IMR-90 (cell line): ENCODE results near the gene TAGLN2. TPM values are rescaled to one million over a fixed set of nuclear protein-coding genes. Genes with fewer than 3 reads are reported as not detected.

ENCODE experiments used
- ATAC-seq: fragments of 200-7000 bp; cut with Tn5 transposase; 2 replicates; pipeline ENCODE4 v1.9.1; 2020; ENCODE audit warnings: low read depth, mild to moderate bottlenecking, moderate library complexity
- BruUV-seq: library from RNA; stranded (reverse); fragments of 400-500 nt; replicated peaks from 2 replicates; lab custom pipeline; 2021; lab: Mats Ljungman, UMichigan
- CTCF ChIA-PET: fragments of 300-600 bp; formaldehyde crosslinking; extraction: SDS; loops from one replicate; lab custom pipeline; 2021; ENCODE audit warnings: antibody characterized with exemption; lab: Yijun Ruan, JAX
- POLR2A ChIA-PET: fragments of 300-600 bp; sonication (Branson Sonifier 250); formaldehyde crosslinking; loops from one replicate; lab custom pipeline; 2022; ENCODE audit warnings: antibody characterized with exemption; ENCODE audit not compliant: unreplicated experiment; lab: Charles Lee
- DNase-seq: peaks from one replicate; pipeline ENCODE4 v3.0.0; 2013
- H2AFZ ChIP-seq: replicated peaks from 2 replicates; pipeline ENCODE3; 2013; ENCODE audit warnings: low read length, mild to moderate bottlenecking; ENCODE audit not compliant: poor library complexity
- H2AK5ac ChIP-seq: 2 replicates; pipeline ENCODE4 v1.6.1; 2013; ENCODE audit warnings: low read depth, low read length, inconsistent platforms
- H2AK9ac ChIP-seq: replicated peaks from 2 replicates; pipeline ENCODE3; 2013; ENCODE audit warnings: mild to moderate bottlenecking, low read depth, low read length, moderate library complexity; ENCODE audit not compliant: poor library complexity
- H2BK120ac ChIP-seq: 2 replicates; pipeline ENCODE4 v1.6.1; 2013; ENCODE audit warnings: low read depth, low read length, inconsistent platforms
- H2BK15ac ChIP-seq: 3 replicates; pipeline ENCODE4 v1.6.1; 2013; ENCODE audit warnings: low read depth, low read length, inconsistent platforms
- H2BK20ac ChIP-seq: 2 replicates; pipeline ENCODE4 v1.6.1; 2013; ENCODE audit warnings: low read depth, mild to moderate bottlenecking, inconsistent platforms, low read length, moderate library complexity
- H2BK5ac ChIP-seq: 2 replicates; pipeline ENCODE4 v1.6.1; 2013; ENCODE audit warnings: mild to moderate bottlenecking, low read depth, low read length, inconsistent platforms; ENCODE audit not compliant: poor library complexity, severe bottlenecking
- H3K14ac ChIP-seq: replicated peaks from 2 replicates; pipeline ENCODE4 v1.6.1; 2013; ENCODE audit warnings: low read depth, low read length, inconsistent platforms
- H3K18ac ChIP-seq: 2 replicates; pipeline ENCODE4 v1.6.1; 2013; ENCODE audit warnings: low read depth, low read length, control low read depth
- H3K23ac ChIP-seq: 2 replicates; pipeline ENCODE4 v1.6.1; 2013; ENCODE audit warnings: low read depth, low read length, inconsistent platforms
- H3K27ac ChIP-seq: 2 replicates; pipeline ENCODE4 v1.5.1; 2013; ENCODE audit warnings: mild to moderate bottlenecking, control low read depth, low read length; ENCODE audit not compliant: insufficient read depth
- H3K27me3 ChIP-seq: 2 replicates; pipeline ENCODE4 v1.6.1; 2013; ENCODE audit warnings: low read length; ENCODE audit not compliant: control insufficient read depth, insufficient read depth
- H3K36me3 ChIP-seq: 2 replicates; pipeline ENCODE4 v1.6.1; 2013; ENCODE audit warnings: low read length, mixed read lengths; ENCODE audit not compliant: control insufficient read depth, insufficient read depth
- H3K4ac ChIP-seq: 2 replicates; pipeline ENCODE4 v1.6.1; 2013; ENCODE audit warnings: low read depth, low read length, inconsistent platforms
- H3K4me1 ChIP-seq: 2 replicates; pipeline ENCODE4 v1.6.1; 2013; ENCODE audit warnings: low read length, mixed read lengths; ENCODE audit not compliant: control insufficient read depth, insufficient read depth
- H3K4me2 ChIP-seq: 2 replicates; pipeline ENCODE4 v1.6.1; 2013; ENCODE audit warnings: low read depth, mild to moderate bottlenecking, control low read depth, low read length, moderate library complexity
- H3K4me3 ChIP-seq: 2 replicates; pipeline ENCODE4 v1.5.1; 2013; ENCODE audit warnings: low read depth, mild to moderate bottlenecking, control low read depth, low read length, moderate library complexity; ENCODE audit not compliant: insufficient read depth
- H3K56ac ChIP-seq: 2 replicates; pipeline ENCODE4 v1.6.1; 2013; ENCODE audit warnings: low read length, inconsistent platforms; ENCODE audit not compliant: insufficient read depth; ENCODE audit errors: extremely low read depth
- H3K79me1 ChIP-seq, 2 experiments: 2 replicates each; pipeline ENCODE4 v1.6.1; 2013; ENCODE audit warnings: low read length in 2 of 2, inconsistent platforms in 1 of 2, low read depth in 1 of 2
- H3K9ac ChIP-seq: 2 replicates; pipeline ENCODE4 v1.6.1; 2013; ENCODE audit warnings: low read depth, low read length, control low read depth
- H3K9me1 ChIP-seq: 2 replicates; pipeline ENCODE4 v1.6.1; 2013; ENCODE audit warnings: low read length, inconsistent platforms; ENCODE audit not compliant: insufficient read depth
- H3K9me3 ChIP-seq: 2 replicates; pipeline ENCODE4 v1.6.1; 2013; ENCODE audit warnings: low read length; ENCODE audit not compliant: control insufficient read depth, insufficient read depth
- H4K20me1 ChIP-seq: 2 replicates; pipeline ENCODE4 v1.6.1; 2013; ENCODE audit warnings: low read length, inconsistent platforms; ENCODE audit not compliant: insufficient read depth
- H4K5ac ChIP-seq: 2 replicates; pipeline ENCODE4 v1.6.1; 2013; ENCODE audit warnings: mild to moderate bottlenecking, low read depth, low read length, control low read depth
- H4K8ac ChIP-seq, 2 experiments: 2 replicates each; pipeline ENCODE4 v1.6.1; 2013; ENCODE audit warnings: low read depth in 2 of 2, low read length in 2 of 2, control low read depth in 1 of 2, inconsistent platforms in 1 of 2
- H4K91ac ChIP-seq: 2 replicates; pipeline ENCODE4 v1.6.1; 2013; ENCODE audit warnings: low read depth, low read length, inconsistent platforms; ENCODE audit not compliant: insufficient read depth
- CEBPB ChIP-seq: IDR thresholded peaks from 2 replicates; pipeline ENCODE4 v1.6.1; 2012; ENCODE audit warnings: low read depth, low read length, improper control_type of control experiment
- ELK1 ChIP-seq: fragments of 150-350 bp; IDR thresholded peaks from 2 replicates; pipeline ENCODE4 v1.6.1; 2016; ENCODE audit warnings: low read depth, mild to moderate bottlenecking, low read length, moderate library complexity, borderline replicate concordance
- MAZ ChIP-seq: IDR thresholded peaks from 2 replicates; pipeline ENCODE4 v1.6.1; 2012; ENCODE audit warnings: low read depth, mild to moderate bottlenecking, low read length, improper control_type of control experiment, moderate library complexity, borderline replicate concordance
- MXI1 ChIP-seq: IDR thresholded peaks from 2 replicates; pipeline ENCODE4 v1.6.1; 2012; ENCODE audit warnings: low read depth, mild to moderate bottlenecking, low read length, moderate library complexity, borderline replicate concordance
- POLR2A ChIP-seq: IDR thresholded peaks from 2 replicates; pipeline ENCODE4 v1.6.1; 2012; ENCODE audit warnings: mild to moderate bottlenecking, low read depth, low read length
- RAD21 ChIP-seq: IDR thresholded peaks from 2 replicates; pipeline ENCODE4 v1.6.1; 2012; ENCODE audit warnings: low read length, improper control_type of control experiment
- RCOR1 ChIP-seq: IDR thresholded peaks from 2 replicates; pipeline ENCODE4 v1.6.1; 2012; ENCODE audit warnings: mild to moderate bottlenecking, low read length, improper control_type of control experiment; ENCODE audit not compliant: insufficient replicate concordance
- RFX5 ChIP-seq: IDR thresholded peaks from 2 replicates; pipeline ENCODE4 v1.8.0; 2012; ENCODE audit warnings: low read depth, mild to moderate bottlenecking, low read length, moderate library complexity
- USF2 ChIP-seq: fragments of 150-350 bp; IDR thresholded peaks from 2 replicates; pipeline ENCODE4 v1.6.1; 2017; ENCODE audit warnings: mild to moderate bottlenecking, antibody characterized with exemption, low read length, low read depth
- WGBS, 2 experiments: methylation state at CpG; one replicate each; pipeline versions ENCODE4 v1.1.5 to v1.1.7; 2013; ENCODE audit warnings: missing lambda C conversion rate in 2 of 2; ENCODE audit not compliant: insufficient read length in 1 of 2; ENCODE audit errors: extremely low coverage in 2 of 2; 5-methylcytosine and 5-hydroxymethylcytosine counted together
- dilution Hi-C: fragments of 300-500 bp; cut with HindIII; formaldehyde crosslinking; loops from one replicate; pipeline ENCODE4 v1.14.3; 2018; ENCODE audit warnings: low sequenced_read_pairs; ENCODE audit not compliant: unreplicated experiment
- in situ Hi-C: fragments of 300-500 bp; cut with MboI; formaldehyde crosslinking; loops from 3 replicates; pipeline ENCODE4 v1.14.3; 2019; ENCODE audit warnings: low sequenced_read_pairs, inconsistent platforms, mixed read lengths
- intact Hi-C: fragments of 100-400 bp; cut with micrococcal nuclease; formaldehyde crosslinking; loops from 2 replicates; pipeline ENCODE4 v1.10.0; 2022
- polyA plus RNA-seq, 3 experiments: library from polyadenylated mRNA; depleted of rRNA; stranded (reverse); fragments of >200 nt; gene quantifications; 2 replicates each; pipeline ENCODE4 v1.2.3, GENCODE V29; 2012; ENCODE audit warnings: low replicate concordance in 1 of 3
- total RNA-seq: library from RNA; depleted of rRNA; stranded (reverse); fragments of >200 nt; gene quantifications from 2 replicates; pipeline ENCODE4 v1.2.3, GENCODE V29; 2012
- TF ChIP-seq, protein P1 (sequence below): conservative IDR thresholded peaks from 2 replicates; pipeline ENCODE4 v1.5.1; 2012; ENCODE audit warnings: mild to moderate bottlenecking, low read depth, low read length, improper control_type of control experiment

The TAGLN2 gene
- total and polyA plus RNA-seq, 2 of the 4 experiments (the other 2 are of a cell fraction): 440 to 634 TPM

DNA sequence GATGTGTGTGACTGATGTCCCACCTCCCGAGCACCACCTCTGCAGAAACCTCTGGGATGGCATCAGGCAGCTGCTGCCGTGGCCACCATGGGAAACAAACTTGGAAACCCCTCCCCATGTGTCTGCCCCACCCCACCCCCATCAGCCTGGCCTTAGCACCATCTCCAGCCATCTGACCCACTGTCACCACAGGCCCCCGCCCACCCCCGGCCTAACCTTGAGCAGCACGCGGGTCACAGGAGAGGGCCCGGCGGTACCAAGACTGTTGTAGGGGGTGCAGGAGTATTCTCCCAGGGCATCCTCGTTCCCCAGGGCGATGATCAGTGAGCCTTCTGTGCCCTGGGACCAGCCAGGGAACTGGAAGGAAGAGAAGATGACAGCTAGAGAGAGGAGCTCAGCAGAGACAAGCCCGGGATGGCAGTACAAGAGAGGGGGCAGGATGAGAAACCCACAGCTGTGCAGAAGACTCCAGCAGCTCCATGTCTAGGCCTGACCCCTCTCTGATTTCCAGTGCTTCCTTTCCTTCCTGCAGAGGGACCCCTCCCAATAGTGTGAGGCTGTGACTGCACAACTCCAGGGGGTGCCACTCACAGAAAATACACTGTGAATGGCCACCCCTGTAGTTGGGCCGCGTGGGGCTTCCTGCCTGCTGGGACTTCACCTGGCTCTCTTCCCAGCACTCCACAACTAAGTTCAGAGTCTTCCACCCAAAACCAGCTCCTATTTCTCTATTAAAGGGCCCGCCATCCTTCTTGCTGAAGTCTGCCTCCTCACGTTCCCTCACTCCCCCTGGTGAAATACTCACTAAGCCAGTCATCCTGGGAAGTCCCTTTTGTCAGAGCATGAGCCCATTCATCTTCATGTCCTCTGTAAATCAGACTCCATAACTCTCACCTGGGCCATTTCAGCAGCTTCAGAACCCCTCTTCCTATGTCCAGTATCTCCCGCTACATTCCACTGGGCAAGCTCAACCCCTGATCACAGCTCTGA, 7.3 kb upstream of the TAGLN2 start (continued):
- TF ChIP-seq USF2: no peak

DNA sequence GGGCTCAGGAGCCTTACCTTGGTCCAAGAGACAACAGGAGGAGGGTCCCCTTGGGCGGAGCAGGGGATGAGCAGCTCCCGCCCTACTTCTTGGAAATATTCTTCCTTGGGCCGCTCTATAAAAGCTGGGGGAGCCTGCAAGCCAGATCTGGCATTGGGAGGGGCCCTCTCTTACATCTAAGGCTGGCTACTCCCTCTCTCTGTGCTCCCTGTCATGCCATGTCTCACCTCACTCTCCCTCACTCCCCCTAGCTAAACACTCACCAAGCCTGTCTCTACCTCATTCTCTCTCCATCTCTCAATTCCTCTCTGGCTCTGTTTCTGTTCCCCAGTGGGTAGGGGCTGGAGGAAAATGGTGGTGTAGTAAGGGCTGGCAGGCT, 6.5 kb upstream of the TAGLN2 start:
- no peak overlapping the region for H3K4me2 ChIP-seq
- no peaks in the 10 kb centered on the region for H3K9me1 ChIP-seq
- no peaks in the 10 kb centered on the region for H3K36me3 ChIP-seq
- H3K4me3 ChIP-seq: no peak overlapping the region
- in situ Hi-C loops (loop anchor here (10.0 kb wide), 1 partner anchor 443 kb away; no protein-coding TSS in a partner anchor), intact Hi-C loops (no loop called here), dilution Hi-C loops (no loop called here)
- no peak overlapping the region for H2AK5ac ChIP-seq
- H3K9ac ChIP-seq: no peak overlapping the region
- WGBS, 2 experiments: no CpG with 5 or more reads among the region's 3 CpGs
- no peaks in the 10 kb centered on the region for H3K9me3 ChIP-seq
- no peak overlapping the region for H4K91ac ChIP-seq
- no peaks in the 10 kb centered on the region for H3K4me1 ChIP-seq
- no peak overlapping the region for H2BK5ac ChIP-seq
- no peak overlapping the region for H2BK120ac ChIP-seq
- H2AK9ac ChIP-seq: no peak overlapping the region
- peaks cover 8% of the 10 kb centered on the region; the same call in 1 of the 2 replicates for H3K27me3 ChIP-seq
- H3K79me1 ChIP-seq: no peaks in the 10 kb centered on the region
- no peak overlapping the region for H3K18ac ChIP-seq
- no peak overlapping the region for H3K23ac ChIP-seq
- ATAC-seq: no peak
- BruUV-seq: no TSS peak
- no peak overlapping the region for H2BK15ac ChIP-seq
- H4K20me1 ChIP-seq: no peaks in the 10 kb centered on the region
- ChIA-PET POLR2A (no interaction called here), CTCF (no interaction called here)
- H2AFZ ChIP-seq: no peak overlapping the region
- H3K56ac ChIP-seq: no peak overlapping the region
- H2BK20ac ChIP-seq: no peak overlapping the region
- H4K8ac ChIP-seq: no peak overlapping the region
- H3K27ac ChIP-seq: no peak overlapping the region
- H3K4ac ChIP-seq: no peak overlapping the region
- no peak for DNase-seq
- no peak overlapping the region for H4K5ac ChIP-seq
- no peak overlapping the region for H3K14ac ChIP-seq
- no peak for TF ChIP-seq RFX5
- TF ChIP-seq, protein P1, sequence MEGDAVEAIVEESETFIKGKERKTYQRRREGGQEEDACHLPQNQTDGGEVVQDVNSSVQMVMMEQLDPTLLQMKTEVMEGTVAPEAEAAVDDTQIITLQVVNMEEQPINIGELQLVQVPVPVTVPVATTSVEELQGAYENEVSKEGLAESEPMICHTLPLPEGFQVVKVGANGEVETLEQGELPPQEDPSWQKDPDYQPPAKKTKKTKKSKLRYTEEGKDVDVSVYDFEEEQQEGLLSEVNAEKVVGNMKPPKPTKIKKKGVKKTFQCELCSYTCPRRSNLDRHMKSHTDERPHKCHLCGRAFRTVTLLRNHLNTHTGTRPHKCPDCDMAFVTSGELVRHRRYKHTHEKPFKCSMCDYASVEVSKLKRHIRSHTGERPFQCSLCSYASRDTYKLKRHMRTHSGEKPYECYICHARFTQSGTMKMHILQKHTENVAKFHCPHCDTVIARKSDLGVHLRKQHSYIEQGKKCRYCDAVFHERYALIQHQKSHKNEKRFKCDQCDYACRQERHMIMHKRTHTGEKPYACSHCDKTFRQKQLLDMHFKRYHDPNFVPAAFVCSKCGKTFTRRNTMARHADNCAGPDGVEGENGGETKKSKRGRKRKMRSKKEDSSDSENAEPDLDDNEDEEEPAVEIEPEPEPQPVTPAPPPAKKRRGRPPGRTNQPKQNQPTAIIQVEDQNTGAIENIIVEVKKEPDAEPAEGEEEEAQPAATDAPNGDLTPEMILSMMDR: no peak
- no peak for TF ChIP-seq MXI1
- TF ChIP-seq RAD21: no peak
- no peak for TF ChIP-seq POLR2A
- no peak for TF ChIP-seq RCOR1
- TF ChIP-seq MAZ: no peak
- TF ChIP-seq ELK1: no peak
- no peak for TF ChIP-seq USF2
- no peak for TF ChIP-seq CEBPB
